ENCODE results near the gene TBC1D9B.

Gene TBC1D9B

GRCh38 chr5:179907556-179908324, at the start of gene TBC1D9B:
TSS of gene TBC1D9B (minus strand) at chr5:179907897. CDS start at chr5:179907821, 76 bp downstream.
- peak; percentile 81 for DNase-seq

- no peak for DNase-seq
Observed at GRCh38 chr5:179955630-179956029, 47.9 kb upstream of the TBC1D9B start.

- no peak for DNase-seq
Observed at GRCh38 chr5:179955062-179955461, 47.4 kb upstream of the TBC1D9B start.

- DNase-seq: no peak
Observed at GRCh38 chr5:179954434-179954833, 46.7 kb upstream of the TBC1D9B start.

GRCh38 chr5:179953987-179954386, 46.3 kb upstream of the TBC1D9B start:
- DNase-seq: no peak

GRCh38 chr5:179936976-179937681, 29.4 kb upstream of the TBC1D9B start:
- DNase-seq: no peak

GRCh38 chr5:179930788-179931473, 23.2 kb upstream of the TBC1D9B start:
- no peak for DNase-seq

- DNase-seq: no peak
Observed at GRCh38 chr5:179927824-179928223, 20.1 kb upstream of the TBC1D9B start.

- DNase-seq: no peak
Observed at GRCh38 chr5:179926657-179927056, 19.0 kb upstream of the TBC1D9B start.

GRCh38 chr5:179923436-179923835, 15.7 kb upstream of the TBC1D9B start:
- DNase-seq: no peak

- no peak for DNase-seq
Observed at GRCh38 chr5:179920175-179920574, 12.5 kb upstream of the TBC1D9B start.

GRCh38 chr5:179919487-179920060, 11.9 kb upstream of the TBC1D9B start:
- DNase-seq: no peak

GRCh38 chr5:179918742-179919486, 11.2 kb upstream of the TBC1D9B start:
- DNase-seq: no peak

- DNase-seq: no peak
Observed at GRCh38 chr5:179916523-179916922, 8.8 kb upstream of the TBC1D9B start.

GRCh38 chr5:179915406-179915935, 7.8 kb upstream of the TBC1D9B start:
- no peak for DNase-seq

- no peak for DNase-seq
Observed at GRCh38 chr5:179914032-179914755, 6.5 kb upstream of the TBC1D9B start.

GRCh38 chr5:179913461-179913860, 5.8 kb upstream of the TBC1D9B start:
- no peak for DNase-seq

GRCh38 chr5:179912951-179913350, 5.3 kb upstream of the TBC1D9B start:
- no peak for DNase-seq

- no peak for DNase-seq
Observed at GRCh38 chr5:179912386-179912785, 4.7 kb upstream of the TBC1D9B start.

- no peak for DNase-seq
Observed at GRCh38 chr5:179909224-179909623, 1.5 kb upstream of the TBC1D9B start.

GRCh38 chr5:179908528-179908927, 831 bp upstream of the TBC1D9B start:
- DNase-seq: no peak

Measured in activated T-cell treated with anti-CD3 and anti-CD28 coated beads, Interleukin-2, amount 50 U/mL, for 1 hour (primary cell).